ENCODE data around the gene RAB34. TPM values are rescaled to one million over a fixed set of nuclear protein-coding genes. Genes with fewer than 3 reads are reported as not detected.

RAB34 gene
- total and polyA plus RNA-seq, 7 donors, result 16.6 to 205 (median 146) TPM

DNA sequence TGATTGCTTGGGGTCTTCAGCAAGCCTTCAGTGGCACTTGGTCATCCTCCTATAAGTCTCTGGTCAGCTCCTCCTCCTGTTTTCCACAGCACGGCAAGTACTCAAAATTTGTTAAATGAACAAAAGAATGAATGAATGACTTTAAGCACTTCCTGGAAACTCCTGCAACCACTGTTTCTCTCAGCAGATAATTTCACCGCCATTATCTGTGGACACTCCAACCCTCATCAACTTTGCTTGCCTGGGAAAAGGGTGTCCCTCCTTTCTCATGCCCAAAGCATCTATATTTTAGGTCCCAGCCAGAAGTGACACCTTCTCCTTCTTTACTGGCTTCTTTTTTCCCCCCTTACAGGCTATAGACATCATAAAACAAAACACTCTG is 10.3 kb downstream of the RAB34 start:
- WGBS, 2 donors, result 90 to 91% methylated on average over 2 of the region's 2 CpGs
- no peak for DNase-seq
- peaks cover 1 to 17% (median 8%) of the 10 kb centered on the region in 4 donors for H3K36me3 ChIP-seq
- H3K4me1 ChIP-seq, result peaks cover 0 to 18% (median 13%) of the 10 kb centered on the region in 4 donors
- H3K9me3 ChIP-seq, result no peaks in the 10 kb centered on the region
- no peak overlapping the region for H3K27ac ChIP-seq
- intact Hi-C loops (cut with DNase I), result no loop called here
- no peak overlapping the region for H3K4me3 ChIP-seq
- H3K27me3 ChIP-seq, result no peaks in the 10 kb centered on the region
- TF ChIP-seq POLR2AphosphoS5 (IDR thresholded peaks at IDR 0.05) (no peak), POLR2A (IDR thresholded peaks at IDR 0.05) (no peak), EP300 (IDR thresholded peaks at IDR 0.05) (no peak)
- TF ChIP-seq, protein P1, sequence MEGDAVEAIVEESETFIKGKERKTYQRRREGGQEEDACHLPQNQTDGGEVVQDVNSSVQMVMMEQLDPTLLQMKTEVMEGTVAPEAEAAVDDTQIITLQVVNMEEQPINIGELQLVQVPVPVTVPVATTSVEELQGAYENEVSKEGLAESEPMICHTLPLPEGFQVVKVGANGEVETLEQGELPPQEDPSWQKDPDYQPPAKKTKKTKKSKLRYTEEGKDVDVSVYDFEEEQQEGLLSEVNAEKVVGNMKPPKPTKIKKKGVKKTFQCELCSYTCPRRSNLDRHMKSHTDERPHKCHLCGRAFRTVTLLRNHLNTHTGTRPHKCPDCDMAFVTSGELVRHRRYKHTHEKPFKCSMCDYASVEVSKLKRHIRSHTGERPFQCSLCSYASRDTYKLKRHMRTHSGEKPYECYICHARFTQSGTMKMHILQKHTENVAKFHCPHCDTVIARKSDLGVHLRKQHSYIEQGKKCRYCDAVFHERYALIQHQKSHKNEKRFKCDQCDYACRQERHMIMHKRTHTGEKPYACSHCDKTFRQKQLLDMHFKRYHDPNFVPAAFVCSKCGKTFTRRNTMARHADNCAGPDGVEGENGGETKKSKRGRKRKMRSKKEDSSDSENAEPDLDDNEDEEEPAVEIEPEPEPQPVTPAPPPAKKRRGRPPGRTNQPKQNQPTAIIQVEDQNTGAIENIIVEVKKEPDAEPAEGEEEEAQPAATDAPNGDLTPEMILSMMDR (IDR thresholded peaks at IDR 0.05), result no peak

GRCh38 chr17:28706471-28707338 is 11.0 kb downstream of the RAB34 start:
- Histone ChIP-seq H3K36me3 (peaks cover 5 to 24% (median 11%) of the 10 kb centered on the region in 4 donors), H3K4me3 (no peak overlapping the region), H3K27me3 (no peaks in the 10 kb centered on the region), H3K27ac (no peak overlapping the region), H3K4me1 (peaks cover 0 to 12% (median 7%) of the 10 kb centered on the region in 4 donors), H3K9me3 (no peaks in the 10 kb centered on the region)
- WGBS, 2 donors, result 61 to 75% methylated on average over 6 to 7 of the region's 7 CpGs
- TF ChIP-seq POLR2AphosphoS5 (IDR thresholded peaks at IDR 0.05) (no peak), POLR2A (IDR thresholded peaks at IDR 0.05) (no peak), EP300 (IDR thresholded peaks at IDR 0.05) (no peak)
- TF ChIP-seq, protein P1 (IDR thresholded peaks at IDR 0.05), result no peak
- intact Hi-C loops (cut with DNase I), result no loop called here
- no peak for DNase-seq

- intact Hi-C loops (cut with DNase I), result no loop called here
- WGBS, 2 donors, result 83 to 86% methylated on average over 10 of the region's 10 CpGs
- no peak for DNase-seq
- H3K9me3 ChIP-seq, result no peaks in the 10 kb centered on the region
- no peak overlapping the region for H3K27ac ChIP-seq
- peaks cover 0 to 9% (median 4%) of the 10 kb centered on the region in 4 donors for H3K4me1 ChIP-seq
- no peaks in the 10 kb centered on the region for H3K27me3 ChIP-seq
- H3K4me3 ChIP-seq, result no peak overlapping the region
- peaks cover 11 to 32% (median 19%) of the 10 kb centered on the region in 4 donors for H3K36me3 ChIP-seq
- no peak for TF ChIP-seq EP300 (IDR thresholded peaks at IDR 0.05)
- peak in 1 of 4 donors; percentile 25 for TF ChIP-seq POLR2AphosphoS5 (IDR thresholded peaks at IDR 0.05)
- TF ChIP-seq POLR2A (IDR thresholded peaks at IDR 0.05), result no peak
- TF ChIP-seq, protein P1 (IDR thresholded peaks at IDR 0.05), result no peak
These were observed 11.8 kb downstream of the RAB34 start for GRCh38 chr17:28705728-28706334.

GRCh38 chr17:28705074-28705659 is 12.5 kb downstream of the RAB34 start:
- intact Hi-C loops (cut with DNase I), result no loop called here
- whole genome bisulfite sequencing, 2 donors, result 86 to 88% methylated on average over 5 of the region's 5 CpGs
- Histone ChIP-seq H3K4me3 (no peak overlapping the region), H3K9me3 (no peaks in the 10 kb centered on the region), H3K4me1 (peaks cover 0 to 4% (median 2%) of the 10 kb centered on the region in 4 donors), H3K27ac (no peak overlapping the region), H3K36me3 (peaks cover 17 to 39% (median 26%) of the 10 kb centered on the region in 4 donors), H3K27me3 (no peaks in the 10 kb centered on the region)
- TF ChIP-seq EP300 (IDR thresholded peaks at IDR 0.05) (no peak), POLR2A (IDR thresholded peaks at IDR 0.05) (no peak), POLR2AphosphoS5 (IDR thresholded peaks at IDR 0.05) (no peak)
- TF ChIP-seq, protein P1 (IDR thresholded peaks at IDR 0.05), result no peak
- no peak for DNase-seq

Measured in sigmoid colon (tissue), 7 donors.